ENCODE data around the gene OLIG2. TPM values are rescaled to one million over a fixed set of nuclear protein-coding genes. Genes with fewer than 3 reads are reported as not detected.

OLIG2 gene
- total RNA-seq, 4 donors from 2014 or later, result not detected

GRCh38 chr21:33021150-33021549 is 4.6 kb upstream of the OLIG2 start:
- Histone ChIP-seq H3K4me1 (peaks cover 17 to 54% (median 49%) of the 10 kb centered on the region in 4 donors), H3K9me3 (no peaks in the 10 kb centered on the region), H3K27ac (replicated peaks in 1 of 4) (no peak overlapping the region), H3K27me3 (peaks cover 0 to 100% (median 60%) of the 10 kb centered on the region in 4 donors), H3K36me3 (no peaks in the 10 kb centered on the region), H3K4me3 (no peak overlapping the region)
- no peak for DNase-seq (ENCODE audit: extremely low spot score)
- intact Hi-C loops (cut with DNase I), result no loop called here
- 11% methylated on average over 11 of the region's 11 CpGs for WGBS
- TF ChIP-seq POLR2A (IDR thresholded peaks at IDR 0.05; ENCODE audit: low read depth) (no peak), EP300 (IDR thresholded peaks at IDR 0.05) (no peak), CTCF (IDR thresholded peaks at IDR 0.05) (no peak), POLR2AphosphoS5 (IDR thresholded peaks at IDR 0.05) (no peak)

GRCh38 chr21:33021667-33022066 is 4.1 kb upstream of the OLIG2 start:
- no peak overlapping the region for H3K4me3 ChIP-seq
- no peaks in the 10 kb centered on the region for H3K36me3 ChIP-seq
- H3K27me3 ChIP-seq, result peaks cover 0 to 100% (median 61%) of the 10 kb centered on the region in 4 donors
- TF ChIP-seq POLR2AphosphoS5 (IDR thresholded peaks at IDR 0.05) (no peak), POLR2A (IDR thresholded peaks at IDR 0.05; ENCODE audit: low read depth) (no peak)
- H3K9me3 ChIP-seq, result no peaks in the 10 kb centered on the region
- intact Hi-C loops (cut with DNase I), result no loop called here
- no peak for DNase-seq (ENCODE audit: extremely low spot score)
- no peak overlapping the region for H3K27ac ChIP-seq (replicated peaks in 1 of 4)
- WGBS, result 16% methylated on average over 4 of the region's 4 CpGs
- H3K4me1 ChIP-seq, result peaks cover 17 to 59% (median 54%) of the 10 kb centered on the region in 4 donors

GRCh38 chr21:33022489-33022827 is 3.3 kb upstream of the OLIG2 start:
- peaks cover 0 to 100% (median 66%) of the 10 kb centered on the region in 4 donors for H3K27me3 ChIP-seq
- H3K27ac ChIP-seq (replicated peaks in 1 of 4), result no peak overlapping the region
- no peak overlapping the region for H3K4me3 ChIP-seq
- peaks cover 17 to 67% (median 62%) of the 10 kb centered on the region in 4 donors for H3K4me1 ChIP-seq
- intact Hi-C loops (cut with DNase I), result no loop called here
- no peaks in the 10 kb centered on the region for H3K36me3 ChIP-seq
- DNase-seq (ENCODE audit: extremely low spot score), result no peak
- no peak for TF ChIP-seq EP300 (IDR thresholded peaks at IDR 0.05)
- no peak for TF ChIP-seq POLR2AphosphoS5 (IDR thresholded peaks at IDR 0.05)
- no peak for TF ChIP-seq POLR2A (IDR thresholded peaks at IDR 0.05; ENCODE audit: low read depth)
- TF ChIP-seq CTCF (IDR thresholded peaks at IDR 0.05), result no peak
- no peaks in the 10 kb centered on the region for H3K9me3 ChIP-seq
- WGBS, result 13% methylated on average over 3 of the region's 17 CpGs

- Histone ChIP-seq H3K4me1 (peaks cover 17 to 72% (median 66%) of the 10 kb centered on the region in 4 donors), H3K36me3 (no peaks in the 10 kb centered on the region), H3K27ac (replicated peaks in 1 of 4) (no peak overlapping the region), H3K4me3 (peak overlapping the region in 1 of 4 donors; percentile 9), H3K27me3 (peaks cover 0 to 100% (median 71%) of the 10 kb centered on the region in 4 donors), H3K9me3 (no peaks in the 10 kb centered on the region)
- TF ChIP-seq CTCF (IDR thresholded peaks at IDR 0.05), result no peak
- TF ChIP-seq POLR2AphosphoS5 (IDR thresholded peaks at IDR 0.05), result no peak
- TF ChIP-seq EP300 (IDR thresholded peaks at IDR 0.05), result no peak
- TF ChIP-seq POLR2A (IDR thresholded peaks at IDR 0.05; ENCODE audit: low read depth), result no peak
- DNase-seq (ENCODE audit: extremely low spot score), result no peak
- WGBS, result 1% methylated on average over 16 of the region's 52 CpGs
- intact Hi-C loops (cut with DNase I), result no loop called here
Measured at GRCh38 chr21:33022828-33023573, 2.7 kb upstream of the OLIG2 start.

- no peak for DNase-seq (ENCODE audit: extremely low spot score)
- no peak for TF ChIP-seq POLR2AphosphoS5 (IDR thresholded peaks at IDR 0.05)
- no peak for TF ChIP-seq CTCF (IDR thresholded peaks at IDR 0.05)
- no peak for TF ChIP-seq EP300 (IDR thresholded peaks at IDR 0.05)
- TF ChIP-seq POLR2A (IDR thresholded peaks at IDR 0.05; ENCODE audit: low read depth), result no peak
- peak overlapping the region in 1 of 4 donors; percentile 9 for H3K4me3 ChIP-seq
- no peaks in the 10 kb centered on the region for H3K36me3 ChIP-seq
- peaks cover 0 to 100% (median 76%) of the 10 kb centered on the region in 4 donors for H3K27me3 ChIP-seq
- 2% methylated on average over 47 of the region's 49 CpGs for WGBS
- intact Hi-C loops (cut with DNase I), result no loop called here
- peaks cover 18 to 79% (median 72%) of the 10 kb centered on the region in 4 donors for H3K4me1 ChIP-seq
- H3K27ac ChIP-seq (replicated peaks in 1 of 4), result no peak overlapping the region
- H3K9me3 ChIP-seq, result no peaks in the 10 kb centered on the region
Measured at GRCh38 chr21:33023574-33024200, 2.0 kb upstream of the OLIG2 start.
